ENCODE measurements around the gene HPGDS.

The HPGDS gene

DNA sequence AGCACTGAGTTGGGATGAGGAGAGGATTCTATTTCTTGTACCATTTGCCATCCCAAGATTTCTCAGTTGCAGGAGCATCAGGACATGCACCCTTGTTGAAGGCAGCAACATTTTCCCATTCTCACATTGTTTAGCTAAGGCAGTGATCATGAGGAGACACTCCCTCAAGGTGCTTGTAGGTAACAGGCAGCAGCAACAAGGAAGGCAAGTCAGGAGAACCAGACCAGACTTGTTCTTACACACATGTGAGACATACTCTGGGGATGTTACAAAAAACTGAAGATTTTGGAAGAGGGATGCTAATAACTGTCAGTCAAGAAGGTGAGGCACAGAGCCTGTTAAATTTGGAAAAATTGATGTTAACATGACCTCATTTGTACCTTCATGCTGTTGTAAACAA lies 15.5 kb upstream of the HPGDS start:
- TF ChIP-seq, protein P1, sequence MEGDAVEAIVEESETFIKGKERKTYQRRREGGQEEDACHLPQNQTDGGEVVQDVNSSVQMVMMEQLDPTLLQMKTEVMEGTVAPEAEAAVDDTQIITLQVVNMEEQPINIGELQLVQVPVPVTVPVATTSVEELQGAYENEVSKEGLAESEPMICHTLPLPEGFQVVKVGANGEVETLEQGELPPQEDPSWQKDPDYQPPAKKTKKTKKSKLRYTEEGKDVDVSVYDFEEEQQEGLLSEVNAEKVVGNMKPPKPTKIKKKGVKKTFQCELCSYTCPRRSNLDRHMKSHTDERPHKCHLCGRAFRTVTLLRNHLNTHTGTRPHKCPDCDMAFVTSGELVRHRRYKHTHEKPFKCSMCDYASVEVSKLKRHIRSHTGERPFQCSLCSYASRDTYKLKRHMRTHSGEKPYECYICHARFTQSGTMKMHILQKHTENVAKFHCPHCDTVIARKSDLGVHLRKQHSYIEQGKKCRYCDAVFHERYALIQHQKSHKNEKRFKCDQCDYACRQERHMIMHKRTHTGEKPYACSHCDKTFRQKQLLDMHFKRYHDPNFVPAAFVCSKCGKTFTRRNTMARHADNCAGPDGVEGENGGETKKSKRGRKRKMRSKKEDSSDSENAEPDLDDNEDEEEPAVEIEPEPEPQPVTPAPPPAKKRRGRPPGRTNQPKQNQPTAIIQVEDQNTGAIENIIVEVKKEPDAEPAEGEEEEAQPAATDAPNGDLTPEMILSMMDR (IDR thresholded peaks at IDR 0.05; ENCODE audit: low read length, missing control alignments): no peak
- no peak overlapping the region for H3K4me3 ChIP-seq (replicated peaks; ENCODE audit: low read depth, low read length)
- DNase-seq (ENCODE audit: low read depth): no peak

DNA sequence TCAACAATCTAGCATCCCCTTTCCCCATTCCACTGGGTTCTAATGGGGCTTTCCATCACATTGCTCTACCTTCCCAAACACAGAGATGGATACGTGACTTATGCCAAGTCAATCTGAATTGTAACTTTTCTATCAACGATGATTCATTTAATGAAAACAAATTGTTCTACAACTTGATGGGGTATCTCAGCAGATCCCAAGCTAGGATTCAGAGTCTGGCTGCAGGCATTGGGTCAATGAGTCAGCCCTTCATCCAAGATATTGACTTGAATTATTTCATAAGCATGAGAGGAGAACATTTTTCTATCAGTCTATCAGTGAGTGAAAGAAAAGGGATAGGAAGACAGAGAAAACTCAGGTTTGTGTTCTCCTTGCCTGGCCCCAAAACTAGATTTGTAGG lies 15.0 kb upstream of the HPGDS start:
- no peak overlapping the region for H3K4me3 ChIP-seq (replicated peaks; ENCODE audit: low read depth, low read length)
- TF ChIP-seq, protein P1 (IDR thresholded peaks at IDR 0.05; ENCODE audit: low read length, missing control alignments): no peak
- DNase-seq (ENCODE audit: low read depth): peak; percentile 27

DNA sequence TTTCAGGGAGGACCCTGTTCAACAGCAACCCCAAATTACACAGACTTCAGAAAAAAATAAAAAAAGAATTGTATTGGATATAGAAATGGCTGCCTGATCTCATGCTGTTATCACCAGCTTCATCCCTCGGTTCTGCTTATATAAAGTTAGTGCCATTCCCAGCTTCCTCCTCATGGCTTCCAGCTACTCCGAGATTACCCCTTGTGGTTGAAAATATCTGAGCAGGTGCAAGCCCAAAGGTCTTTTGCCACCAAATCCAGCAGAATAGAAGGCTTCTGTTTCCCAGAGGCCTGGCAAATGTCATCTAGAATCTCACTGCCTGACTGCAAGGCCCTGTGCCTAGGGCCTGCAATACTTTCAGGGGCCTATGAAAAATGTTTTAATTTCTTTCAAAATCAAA lies 13.8 kb upstream of the HPGDS start:
- TF ChIP-seq, protein P1 (IDR thresholded peaks at IDR 0.05; ENCODE audit: low read length, missing control alignments): no peak
- DNase-seq (ENCODE audit: low read depth): no peak
- H3K4me3 ChIP-seq (replicated peaks; ENCODE audit: low read depth, low read length): no peak overlapping the region

DNA sequence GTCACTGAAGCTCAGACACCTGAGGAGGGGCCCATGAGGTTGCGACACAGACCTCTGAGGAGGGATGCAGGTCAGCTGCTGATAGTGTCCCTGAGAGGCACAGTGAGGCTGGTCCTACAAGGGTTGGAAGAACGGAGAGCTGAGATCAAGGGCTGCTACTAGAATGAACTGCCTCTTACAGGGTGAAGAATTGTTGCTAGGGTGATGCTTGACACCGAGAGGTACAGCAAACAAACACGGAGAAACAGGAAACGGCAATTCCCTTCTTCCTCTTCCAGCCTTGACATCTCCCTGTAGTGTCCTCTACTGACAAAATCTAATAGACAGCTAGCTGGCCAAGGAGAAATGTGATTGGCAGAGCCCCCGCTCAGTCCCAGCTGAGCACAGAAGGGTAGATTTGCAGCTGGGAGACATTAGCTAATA lies 11.8 kb upstream of the HPGDS start:
- no peak for DNase-seq (ENCODE audit: low read depth)
- H3K4me3 ChIP-seq (replicated peaks; ENCODE audit: low read depth, low read length): no peak overlapping the region
- TF ChIP-seq, protein P1 (IDR thresholded peaks at IDR 0.05; ENCODE audit: low read length, missing control alignments): no peak

DNA sequence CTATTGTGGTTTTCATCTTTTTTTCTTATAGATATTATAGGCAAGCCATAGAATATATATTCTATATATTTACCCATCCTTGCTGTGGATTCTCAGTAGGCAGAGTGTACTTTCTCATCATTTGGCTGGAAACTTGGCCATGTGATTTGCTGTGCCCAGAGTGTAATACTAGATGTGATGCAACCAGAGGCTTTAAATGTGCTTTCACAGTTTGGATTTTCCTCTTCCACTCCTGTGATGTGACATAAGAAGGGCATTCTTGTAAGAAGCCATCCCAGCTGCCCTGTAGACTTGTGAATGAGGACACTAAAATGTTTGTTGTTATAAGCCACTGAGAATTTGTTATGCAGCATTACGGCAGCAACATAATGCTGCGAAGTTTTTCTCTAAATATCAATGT lies 10.4 kb upstream of the HPGDS start:
- no peak overlapping the region for H3K4me3 ChIP-seq (replicated peaks; ENCODE audit: low read depth, low read length)
- TF ChIP-seq, protein P1 (IDR thresholded peaks at IDR 0.05; ENCODE audit: low read length, missing control alignments): no peak
- DNase-seq (ENCODE audit: low read depth): peak; percentile 27

DNA sequence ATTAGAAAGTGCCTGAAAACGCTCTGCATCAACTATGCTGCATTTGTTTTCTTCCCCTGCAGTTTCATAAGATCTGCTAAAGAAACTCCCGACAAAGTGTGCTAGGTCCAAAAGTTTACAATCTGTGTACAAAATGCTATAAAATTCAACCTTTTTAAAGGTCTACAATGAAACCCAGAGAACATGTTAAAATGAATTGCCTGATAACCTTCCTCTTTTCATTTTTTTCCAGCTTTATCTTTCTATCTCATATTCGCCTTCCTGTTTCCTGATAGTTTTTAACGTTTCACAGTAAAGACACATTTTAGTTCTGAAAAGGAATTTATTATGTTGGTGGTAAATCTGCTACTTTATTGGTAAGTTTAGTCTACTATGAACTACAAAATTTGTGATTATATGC lies 9.5 kb upstream of the HPGDS start:
- DNase-seq (ENCODE audit: low read depth): no peak
- TF ChIP-seq, protein P1 (IDR thresholded peaks at IDR 0.05; ENCODE audit: low read length, missing control alignments): no peak
- no peak overlapping the region for H3K4me3 ChIP-seq (replicated peaks; ENCODE audit: low read depth, low read length)

DNA sequence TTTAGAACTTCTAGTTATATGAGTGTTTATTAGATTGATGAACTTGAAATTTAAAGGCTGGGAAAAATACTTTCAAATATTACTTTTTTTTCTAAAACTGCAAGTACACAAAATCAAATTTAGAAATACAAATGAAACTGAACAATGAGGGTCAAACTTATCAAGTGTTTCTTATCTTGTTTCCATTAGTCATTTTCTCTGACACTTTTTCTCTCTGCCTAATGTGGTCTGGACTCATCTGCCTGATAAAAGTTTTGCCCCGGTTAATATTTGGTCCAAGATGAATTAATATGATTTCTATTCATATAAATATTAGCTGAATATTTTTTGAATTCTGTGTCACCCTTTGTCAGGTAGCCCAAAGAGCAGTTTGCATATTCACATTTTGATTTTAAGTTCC lies 8.7 kb upstream of the HPGDS start:
- TF ChIP-seq, protein P1 (IDR thresholded peaks at IDR 0.05; ENCODE audit: low read length, missing control alignments): no peak
- no peak overlapping the region for H3K4me3 ChIP-seq (replicated peaks; ENCODE audit: low read depth, low read length)
- no peak for DNase-seq (ENCODE audit: low read depth)

All from fibroblast of pulmonary artery (primary cell).